K562 (cell line): Measurements from ENCODE around the gene INCA1. TPM values are rescaled to one million over a fixed set of nuclear protein-coding genes. Genes with fewer than 3 reads are reported as not detected.

Experiments used
- ARID1B ChIP-seq: fragments of 450-650 bp; IDR thresholded peaks from 2 replicates; pipeline ENCODE4 v1.6.1; 2016; ENCODE audit warnings: antibody characterized with exemption, mild to moderate bottlenecking, inconsistent platforms
- ATF7 ChIP-seq: fragments of 450-650 bp; IDR thresholded peaks from 2 replicates; pipeline ENCODE4 v1.7.1; 2014; ENCODE audit warnings: mild to moderate bottlenecking, moderate library complexity
- EP400 ChIP-seq: fragments of 450-650 bp; IDR thresholded peaks from 2 replicates; pipeline ENCODE4 v1.6.1; 2017; ENCODE audit warnings: antibody characterized with exemption, mild to moderate bottlenecking, moderate library complexity
- FOXM1 ChIP-seq, 2 experiments: fragments of 450-650 bp in 1 of 2; sonication (generic) in 1 of 2; formaldehyde crosslinking in 1 of 2; IDR thresholded peaks; 2 replicates each; pipeline versions ENCODE4 v1.6.1 to v1.9.0; 2017 to 2022; ENCODE audit warnings: low read depth in 2 of 2, mild to moderate bottlenecking in 2 of 2, missing genetic modification reagents in 1 of 2, moderate library complexity in 1 of 2
- POLR2A ChIP-seq: fragments of 450-650 bp; conservative IDR thresholded peaks from 2 replicates; pipeline ENCODE4 v1.6.1; 2016
- SMAD4 ChIP-seq: fragments of 250-450 bp; sonication (Bioruptor Pico); conservative IDR thresholded peaks from 2 replicates; pipeline ENCODE4 v1.8.0; 2021; ENCODE audit warnings: inconsistent platforms, mild to moderate bottlenecking, moderate library complexity
- ZNF644 ChIP-seq: fragments of 200-800 bp; sonication (Bioruptor generic); IDR thresholded peaks from 2 replicates; pipeline ENCODE4 v1.6.1; 2016; ENCODE audit warnings: low read depth, missing genetic modification characterization, missing compliant biosample characterization
- ZNF766 ChIP-seq: fragments of 200-800 bp; sonication (Bioruptor generic); conservative IDR thresholded peaks from 2 replicates; pipeline ENCODE4 v1.6.1; 2016; ENCODE audit warnings: missing genetic modification characterization, missing compliant biosample characterization
- polyA plus RNA-seq, 8 experiments: library from polyadenylated mRNA; depleted of rRNA in 4 of 8; stranded (reverse) in 5 of 8; unstranded in 3 of 8; fragments of >200 nt; fragmentation: Nextera tagmentation in 2 of 8; fragmentation: Illumina TruSeq in 1 of 8; extraction: Ambion mirVana in 2 of 8; extraction: Trizol in 1 of 8; gene quantifications; 2 replicates each; pipeline versions ENCODE4 v1.2.1 to v1.2.3, GENCODE V29; 2011 to 2014; ENCODE audit warnings: inconsistent platforms in 1 of 8, missing spikeins in 1 of 8
- total RNA-seq, 7 experiments: library from RNA; depleted of rRNA in 6 of 7; stranded (reverse); fragments of >200 nt in 6 of 7; fragmentation: Illumina TruSeq in 2 of 7; extraction: Trizol in 2 of 7; gene quantifications; 2 replicates each; pipeline versions ENCODE4 v1.2.1 to v1.2.3, GENCODE V29; 2011 to 2021; ENCODE audit warnings: low replicate concordance in 1 of 7
- TF ChIP-seq, protein P1 (sequence below): fragments of 450-650 bp; IDR thresholded peaks from 2 replicates; pipeline ENCODE4 v1.6.1; 2016; ENCODE audit warnings: mild to moderate bottlenecking, moderate library complexity
- TF ChIP-seq, protein P2 (sequence below): fragments of 450-650 bp; formaldehyde crosslinking; IDR thresholded peaks from 2 replicates; pipeline ENCODE4 v1.4.0; 2022; ENCODE audit warnings: mild to moderate bottlenecking, moderate library complexity
- TF ChIP-seq, protein P3 (sequence below): fragments of 450-650 bp; IDR thresholded peaks from 2 replicates; pipeline ENCODE4 v1.6.1; 2017; ENCODE audit warnings: antibody characterized with exemption, mild to moderate bottlenecking

Gene INCA1
- total and polyA plus RNA-seq, 9 of the 15 experiments (the other 6 are each of a cell fraction or from before 2014, with no cell fraction given): 0.08 to 0.50 (median 0.13) TPM; not detected in 4

DNA sequence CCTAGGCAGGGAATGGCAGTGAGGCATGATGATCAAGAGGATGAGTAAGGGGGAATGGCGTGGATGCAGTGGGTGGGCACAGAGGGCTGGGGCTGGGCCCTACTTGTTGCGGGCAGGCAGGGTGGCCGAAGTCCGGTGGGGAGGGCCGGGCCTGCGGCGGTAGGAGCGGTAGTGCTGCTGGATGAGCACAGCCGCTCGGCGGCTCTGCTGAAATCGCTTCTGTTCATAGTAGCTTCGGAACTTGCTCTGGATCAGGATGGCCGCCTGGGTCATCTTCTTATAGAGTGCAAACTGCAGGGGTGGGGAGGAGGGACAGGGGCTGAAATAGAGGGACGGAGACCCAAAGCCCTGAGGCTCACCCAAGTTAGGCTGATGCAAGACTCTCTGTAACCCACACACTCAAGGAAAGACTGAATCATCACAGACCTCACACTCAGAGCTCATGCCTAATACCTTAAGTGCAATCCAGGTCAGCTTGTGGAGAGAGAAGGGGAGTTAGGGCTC is 28.2 kb downstream of the INCA1 start (continued):
- TF ChIP-seq, protein P1, sequence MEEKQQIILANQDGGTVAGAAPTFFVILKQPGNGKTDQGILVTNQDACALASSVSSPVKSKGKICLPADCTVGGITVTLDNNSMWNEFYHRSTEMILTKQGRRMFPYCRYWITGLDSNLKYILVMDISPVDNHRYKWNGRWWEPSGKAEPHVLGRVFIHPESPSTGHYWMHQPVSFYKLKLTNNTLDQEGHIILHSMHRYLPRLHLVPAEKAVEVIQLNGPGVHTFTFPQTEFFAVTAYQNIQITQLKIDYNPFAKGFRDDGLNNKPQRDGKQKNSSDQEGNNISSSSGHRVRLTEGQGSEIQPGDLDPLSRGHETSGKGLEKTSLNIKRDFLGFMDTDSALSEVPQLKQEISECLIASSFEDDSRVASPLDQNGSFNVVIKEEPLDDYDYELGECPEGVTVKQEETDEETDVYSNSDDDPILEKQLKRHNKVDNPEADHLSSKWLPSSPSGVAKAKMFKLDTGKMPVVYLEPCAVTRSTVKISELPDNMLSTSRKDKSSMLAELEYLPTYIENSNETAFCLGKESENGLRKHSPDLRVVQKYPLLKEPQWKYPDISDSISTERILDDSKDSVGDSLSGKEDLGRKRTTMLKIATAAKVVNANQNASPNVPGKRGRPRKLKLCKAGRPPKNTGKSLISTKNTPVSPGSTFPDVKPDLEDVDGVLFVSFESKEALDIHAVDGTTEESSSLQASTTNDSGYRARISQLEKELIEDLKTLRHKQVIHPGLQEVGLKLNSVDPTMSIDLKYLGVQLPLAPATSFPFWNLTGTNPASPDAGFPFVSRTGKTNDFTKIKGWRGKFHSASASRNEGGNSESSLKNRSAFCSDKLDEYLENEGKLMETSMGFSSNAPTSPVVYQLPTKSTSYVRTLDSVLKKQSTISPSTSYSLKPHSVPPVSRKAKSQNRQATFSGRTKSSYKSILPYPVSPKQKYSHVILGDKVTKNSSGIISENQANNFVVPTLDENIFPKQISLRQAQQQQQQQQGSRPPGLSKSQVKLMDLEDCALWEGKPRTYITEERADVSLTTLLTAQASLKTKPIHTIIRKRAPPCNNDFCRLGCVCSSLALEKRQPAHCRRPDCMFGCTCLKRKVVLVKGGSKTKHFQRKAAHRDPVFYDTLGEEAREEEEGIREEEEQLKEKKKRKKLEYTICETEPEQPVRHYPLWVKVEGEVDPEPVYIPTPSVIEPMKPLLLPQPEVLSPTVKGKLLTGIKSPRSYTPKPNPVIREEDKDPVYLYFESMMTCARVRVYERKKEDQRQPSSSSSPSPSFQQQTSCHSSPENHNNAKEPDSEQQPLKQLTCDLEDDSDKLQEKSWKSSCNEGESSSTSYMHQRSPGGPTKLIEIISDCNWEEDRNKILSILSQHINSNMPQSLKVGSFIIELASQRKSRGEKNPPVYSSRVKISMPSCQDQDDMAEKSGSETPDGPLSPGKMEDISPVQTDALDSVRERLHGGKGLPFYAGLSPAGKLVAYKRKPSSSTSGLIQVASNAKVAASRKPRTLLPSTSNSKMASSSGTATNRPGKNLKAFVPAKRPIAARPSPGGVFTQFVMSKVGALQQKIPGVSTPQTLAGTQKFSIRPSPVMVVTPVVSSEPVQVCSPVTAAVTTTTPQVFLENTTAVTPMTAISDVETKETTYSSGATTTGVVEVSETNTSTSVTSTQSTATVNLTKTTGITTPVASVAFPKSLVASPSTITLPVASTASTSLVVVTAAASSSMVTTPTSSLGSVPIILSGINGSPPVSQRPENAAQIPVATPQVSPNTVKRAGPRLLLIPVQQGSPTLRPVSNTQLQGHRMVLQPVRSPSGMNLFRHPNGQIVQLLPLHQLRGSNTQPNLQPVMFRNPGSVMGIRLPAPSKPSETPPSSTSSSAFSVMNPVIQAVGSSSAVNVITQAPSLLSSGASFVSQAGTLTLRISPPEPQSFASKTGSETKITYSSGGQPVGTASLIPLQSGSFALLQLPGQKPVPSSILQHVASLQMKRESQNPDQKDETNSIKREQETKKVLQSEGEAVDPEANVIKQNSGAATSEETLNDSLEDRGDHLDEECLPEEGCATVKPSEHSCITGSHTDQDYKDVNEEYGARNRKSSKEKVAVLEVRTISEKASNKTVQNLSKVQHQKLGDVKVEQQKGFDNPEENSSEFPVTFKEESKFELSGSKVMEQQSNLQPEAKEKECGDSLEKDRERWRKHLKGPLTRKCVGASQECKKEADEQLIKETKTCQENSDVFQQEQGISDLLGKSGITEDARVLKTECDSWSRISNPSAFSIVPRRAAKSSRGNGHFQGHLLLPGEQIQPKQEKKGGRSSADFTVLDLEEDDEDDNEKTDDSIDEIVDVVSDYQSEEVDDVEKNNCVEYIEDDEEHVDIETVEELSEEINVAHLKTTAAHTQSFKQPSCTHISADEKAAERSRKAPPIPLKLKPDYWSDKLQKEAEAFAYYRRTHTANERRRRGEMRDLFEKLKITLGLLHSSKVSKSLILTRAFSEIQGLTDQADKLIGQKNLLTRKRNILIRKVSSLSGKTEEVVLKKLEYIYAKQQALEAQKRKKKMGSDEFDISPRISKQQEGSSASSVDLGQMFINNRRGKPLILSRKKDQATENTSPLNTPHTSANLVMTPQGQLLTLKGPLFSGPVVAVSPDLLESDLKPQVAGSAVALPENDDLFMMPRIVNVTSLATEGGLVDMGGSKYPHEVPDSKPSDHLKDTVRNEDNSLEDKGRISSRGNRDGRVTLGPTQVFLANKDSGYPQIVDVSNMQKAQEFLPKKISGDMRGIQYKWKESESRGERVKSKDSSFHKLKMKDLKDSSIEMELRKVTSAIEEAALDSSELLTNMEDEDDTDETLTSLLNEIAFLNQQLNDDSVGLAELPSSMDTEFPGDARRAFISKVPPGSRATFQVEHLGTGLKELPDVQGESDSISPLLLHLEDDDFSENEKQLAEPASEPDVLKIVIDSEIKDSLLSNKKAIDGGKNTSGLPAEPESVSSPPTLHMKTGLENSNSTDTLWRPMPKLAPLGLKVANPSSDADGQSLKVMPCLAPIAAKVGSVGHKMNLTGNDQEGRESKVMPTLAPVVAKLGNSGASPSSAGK: peak; percentile 21; the same call in 1 of the 2 replicates
- TF ChIP-seq, protein P2, sequence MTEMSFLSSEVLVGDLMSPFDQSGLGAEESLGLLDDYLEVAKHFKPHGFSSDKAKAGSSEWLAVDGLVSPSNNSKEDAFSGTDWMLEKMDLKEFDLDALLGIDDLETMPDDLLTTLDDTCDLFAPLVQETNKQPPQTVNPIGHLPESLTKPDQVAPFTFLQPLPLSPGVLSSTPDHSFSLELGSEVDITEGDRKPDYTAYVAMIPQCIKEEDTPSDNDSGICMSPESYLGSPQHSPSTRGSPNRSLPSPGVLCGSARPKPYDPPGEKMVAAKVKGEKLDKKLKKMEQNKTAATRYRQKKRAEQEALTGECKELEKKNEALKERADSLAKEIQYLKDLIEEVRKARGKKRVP (CRISPR knock-in tag): peak; percentile 92
- TF ChIP-seq ATF7: peak; percentile 42; the same call in 1 of the 2 replicates
- TF ChIP-seq ZNF644 (tag): 0 out of 2 replicates have a peak, but pooled peaks have one; percentile 34
- TF ChIP-seq ZNF766 (CRISPR knock-in tag): peak; percentile 57; the same call in 1 of the 2 replicates
- TF ChIP-seq, protein P3, sequence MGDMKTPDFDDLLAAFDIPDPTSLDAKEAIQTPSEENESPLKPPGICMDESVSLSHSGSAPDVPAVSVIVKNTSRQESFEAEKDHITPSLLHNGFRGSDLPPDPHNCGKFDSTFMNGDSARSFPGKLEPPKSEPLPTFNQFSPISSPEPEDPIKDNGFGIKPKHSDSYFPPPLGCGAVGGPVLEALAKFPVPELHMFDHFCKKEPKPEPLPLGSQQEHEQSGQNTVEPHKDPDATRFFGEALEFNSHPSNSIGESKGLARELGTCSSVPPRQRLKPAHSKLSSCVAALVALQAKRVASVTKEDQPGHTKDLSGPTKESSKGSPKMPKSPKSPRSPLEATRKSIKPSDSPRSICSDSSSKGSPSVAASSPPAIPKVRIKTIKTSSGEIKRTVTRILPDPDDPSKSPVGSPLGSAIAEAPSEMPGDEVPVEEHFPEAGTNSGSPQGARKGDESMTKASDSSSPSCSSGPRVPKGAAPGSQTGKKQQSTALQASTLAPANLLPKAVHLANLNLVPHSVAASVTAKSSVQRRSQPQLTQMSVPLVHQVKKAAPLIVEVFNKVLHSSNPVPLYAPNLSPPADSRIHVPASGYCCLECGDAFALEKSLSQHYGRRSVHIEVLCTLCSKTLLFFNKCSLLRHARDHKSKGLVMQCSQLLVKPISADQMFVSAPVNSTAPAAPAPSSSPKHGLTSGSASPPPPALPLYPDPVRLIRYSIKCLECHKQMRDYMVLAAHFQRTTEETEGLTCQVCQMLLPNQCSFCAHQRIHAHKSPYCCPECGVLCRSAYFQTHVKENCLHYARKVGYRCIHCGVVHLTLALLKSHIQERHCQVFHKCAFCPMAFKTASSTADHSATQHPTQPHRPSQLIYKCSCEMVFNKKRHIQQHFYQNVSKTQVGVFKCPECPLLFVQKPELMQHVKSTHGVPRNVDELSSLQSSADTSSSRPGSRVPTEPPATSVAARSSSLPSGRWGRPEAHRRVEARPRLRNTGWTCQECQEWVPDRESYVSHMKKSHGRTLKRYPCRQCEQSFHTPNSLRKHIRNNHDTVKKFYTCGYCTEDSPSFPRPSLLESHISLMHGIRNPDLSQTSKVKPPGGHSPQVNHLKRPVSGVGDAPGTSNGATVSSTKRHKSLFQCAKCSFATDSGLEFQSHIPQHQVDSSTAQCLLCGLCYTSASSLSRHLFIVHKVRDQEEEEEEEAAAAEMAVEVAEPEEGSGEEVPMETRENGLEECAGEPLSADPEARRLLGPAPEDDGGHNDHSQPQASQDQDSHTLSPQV: 0 out of 2 replicates have a peak, but pooled peaks have one; percentile 25
- TF ChIP-seq ARID1B: peak; percentile 45; the same call in 1 of the 2 replicates
- no peak for TF ChIP-seq POLR2A
- peak; percentile 66; the same call in 1 of the 2 replicates for TF ChIP-seq SMAD4 (CRISPR knock-in tag)
- TF ChIP-seq EP400: peak; percentile 42; the same call in 1 of the 2 replicates
- TF ChIP-seq FOXM1 (IDR thresholded peaks at IDR 0.05; ENCODE audit: low read depth): no peak
- TF ChIP-seq FOXM1 (CRISPR knock-in tag; IDR thresholded peaks at IDR 0.05; ENCODE audit: low read depth): no peak
